Measurements from ENCODE around the gene ZNF407. TPM values are rescaled to one million over a fixed set of nuclear protein-coding genes. Genes with fewer than 3 reads are reported as not detected.
A peak's percentile ranks its signal among the peaks of the same experiment; 100 is the strongest.

ZNF407 gene
- total RNA-seq, 5 donors from 2014 or later (not counting 1 experiment from before 2014, with no cell fraction given): 22.9 to 37.4 (median 24.4) TPM

DNA sequence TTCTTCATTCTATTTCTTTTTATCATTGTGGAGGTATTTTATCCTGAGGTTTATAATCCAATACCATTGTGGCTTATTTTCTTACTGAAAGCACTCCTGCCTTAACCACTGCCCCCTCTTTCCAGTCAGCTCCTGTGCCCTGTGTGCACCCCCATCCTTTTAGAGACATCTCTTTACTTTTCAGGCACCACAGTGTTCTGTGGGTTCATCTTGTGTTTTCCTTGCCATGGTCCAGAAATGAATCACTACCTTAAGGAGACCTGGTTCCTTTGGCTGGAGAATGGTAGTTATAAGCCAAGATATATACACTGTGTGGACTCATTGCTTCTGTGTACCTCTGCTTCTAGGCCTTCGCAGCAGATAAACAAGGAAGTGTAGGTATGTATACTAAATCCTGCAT is 332.9 kb downstream of the ZNF407 start:
- H3K36me3 ChIP-seq (ENCODE audit: control insufficient read depth in 2 of 2, extremely low read depth in 1 of 2, insufficient read depth in 1 of 2, low read length in 1 of 2): peaks cover 0 to 3% of the 10 kb centered on the region in 2 donors
- H3K27ac Mint-ChIP-seq: no peak overlapping the region
- H3K9me3 Mint-ChIP-seq: no peaks in the 10 kb centered on the region
- H3K4me1 ChIP-seq (ENCODE audit: control insufficient read depth in 1 of 2, extremely low read depth in 1 of 2, insufficient read depth in 2 of 2, low read length in 2 of 2): no peaks in the 10 kb centered on the region
- no peaks in the 10 kb centered on the region for H3K4me1 Mint-ChIP-seq
- H3K27me3 ChIP-seq (replicated peaks in 1 of 2; ENCODE audit: control insufficient read depth in 2 of 2, extremely low read depth in 1 of 2, insufficient read depth in 2 of 2, low read length in 1 of 2): no peaks in the 10 kb centered on the region
- DNase-seq: no peak
- CTCF ChIA-PET: no interaction called here
- H3K9me3 ChIP-seq: no peaks in the 10 kb centered on the region
- H3K4me3 ChIP-seq (ENCODE audit: control insufficient read depth in 1 of 2, extremely low read depth in 1 of 2, low read length in 1 of 2): no peak overlapping the region
- no peaks in the 10 kb centered on the region for H3K27me3 Mint-ChIP-seq
- H3K27ac ChIP-seq (ENCODE audit: low read length): no peak overlapping the region
- no CpG with 5 or more reads among the region's 1 CpG for WGBS (ENCODE audit: insufficient coverage)
- POLR2A ChIA-PET: no interaction called here
- H3K4me3 Mint-ChIP-seq: no peak overlapping the region
- peaks cover 46% of the 10 kb centered on the region for H3K36me3 Mint-ChIP-seq
- ATAC-seq (replicated peaks in 1 of 4): no peak

DNA sequence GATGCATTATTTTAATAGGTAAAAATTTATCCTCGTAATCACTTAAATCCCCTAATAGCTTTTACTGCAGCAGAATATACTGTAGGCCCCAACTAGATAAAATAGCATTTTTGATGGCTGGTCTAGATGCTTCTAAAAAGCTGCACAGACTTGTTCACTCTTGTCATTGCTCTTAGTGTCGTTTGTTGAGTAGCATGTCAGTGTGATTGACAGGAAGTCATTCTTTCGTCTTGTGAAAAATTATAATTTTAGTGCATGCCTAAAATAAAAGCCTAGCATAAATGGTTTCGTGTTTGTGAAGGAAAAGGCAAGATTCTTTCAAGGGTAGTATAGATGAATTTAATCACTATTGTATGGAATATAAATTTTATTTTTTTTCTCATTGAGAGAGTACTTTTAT is 336.3 kb downstream of the ZNF407 start:
- no peaks in the 10 kb centered on the region for H3K27me3 Mint-ChIP-seq
- 90% methylated on average over 2 of the region's 4 CpGs for WGBS (ENCODE audit: insufficient coverage)
- no peak overlapping the region for H3K4me3 Mint-ChIP-seq
- H3K36me3 Mint-ChIP-seq: peaks cover 41% of the 10 kb centered on the region
- H3K9me3 Mint-ChIP-seq: no peaks in the 10 kb centered on the region
- no peaks in the 10 kb centered on the region for H3K27me3 ChIP-seq (replicated peaks in 1 of 2; ENCODE audit: control insufficient read depth in 2 of 2, extremely low read depth in 1 of 2, insufficient read depth in 2 of 2, low read length in 1 of 2)
- ChIA-PET CTCF (no interaction called here), POLR2A (no interaction called here)
- H3K4me1 ChIP-seq (ENCODE audit: control insufficient read depth in 1 of 2, extremely low read depth in 1 of 2, insufficient read depth in 2 of 2, low read length in 2 of 2): no peaks in the 10 kb centered on the region
- H3K36me3 ChIP-seq (ENCODE audit: control insufficient read depth in 2 of 2, extremely low read depth in 1 of 2, insufficient read depth in 1 of 2, low read length in 1 of 2): peaks cover 0 to 3% of the 10 kb centered on the region in 2 donors
- H3K9me3 ChIP-seq: no peaks in the 10 kb centered on the region
- H3K4me1 Mint-ChIP-seq: no peaks in the 10 kb centered on the region
- DNase-seq (no peak), ATAC-seq (replicated peaks in 1 of 4) (no peak)
- no peak overlapping the region for H3K27ac ChIP-seq (ENCODE audit: low read length)
- H3K4me3 ChIP-seq (ENCODE audit: control insufficient read depth in 1 of 2, extremely low read depth in 1 of 2, low read length in 1 of 2): no peak overlapping the region
- H3K27ac Mint-ChIP-seq: no peak overlapping the region

DNA sequence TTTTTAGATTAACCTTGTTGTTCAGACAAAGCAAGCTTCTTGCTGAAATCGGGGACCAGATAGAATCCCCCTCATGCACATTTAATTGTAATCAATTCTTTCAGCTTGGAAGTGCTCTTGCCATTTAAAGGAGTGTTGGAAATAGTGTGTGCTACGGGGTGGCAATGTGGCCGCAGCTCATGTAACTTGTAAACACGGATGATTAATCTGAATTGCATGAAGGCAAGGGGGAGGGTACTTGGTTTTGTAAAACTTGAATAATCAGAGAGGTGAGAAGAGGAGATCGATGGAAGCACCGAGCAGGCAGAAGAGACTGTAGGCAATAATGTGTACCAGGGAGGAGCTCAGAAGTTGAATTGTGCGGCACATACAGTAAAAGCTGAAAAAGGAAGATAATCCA is 337.8 kb downstream of the ZNF407 start:
- Histone ChIP-seq H3K27ac (ENCODE audit: low read length) (no peak overlapping the region), H3K9me3 (no peaks in the 10 kb centered on the region), H3K27me3 (replicated peaks in 1 of 2; ENCODE audit: control insufficient read depth in 2 of 2, extremely low read depth in 1 of 2, insufficient read depth in 2 of 2, low read length in 1 of 2) (no peaks in the 10 kb centered on the region), H3K4me1 (ENCODE audit: control insufficient read depth in 1 of 2, extremely low read depth in 1 of 2, insufficient read depth in 2 of 2, low read length in 2 of 2) (no peaks in the 10 kb centered on the region), H3K36me3 (ENCODE audit: control insufficient read depth in 2 of 2, extremely low read depth in 1 of 2, insufficient read depth in 1 of 2, low read length in 1 of 2) (peaks cover 0 to 3% of the 10 kb centered on the region in 2 donors), H3K4me3 (ENCODE audit: control insufficient read depth in 1 of 2, extremely low read depth in 1 of 2, low read length in 1 of 2) (no peak overlapping the region)
- CTCF ChIA-PET: interaction anchor here (0.5 to 1.0 kb wide), 2 partner anchors 10 to 21 kb away, joined by 3 read pairs; no protein-coding TSS in a partner anchor
- no peak overlapping the region for H3K4me3 Mint-ChIP-seq
- POLR2A ChIA-PET: no interaction called here
- ATAC-seq (replicated peaks in 1 of 4) (no peak), DNase-seq (no peak)
- H3K4me1 Mint-ChIP-seq: peaks cover 0 to 3% (median 0%) of the 10 kb centered on the region in 3 donors
- H3K27me3 Mint-ChIP-seq: no peaks in the 10 kb centered on the region
- no peaks in the 10 kb centered on the region for H3K9me3 Mint-ChIP-seq
- 96% methylated on average over 5 of the region's 7 CpGs for WGBS (ENCODE audit: insufficient coverage)
- peaks cover 38% of the 10 kb centered on the region for H3K36me3 Mint-ChIP-seq
- H3K27ac Mint-ChIP-seq: no peak overlapping the region

DNA sequence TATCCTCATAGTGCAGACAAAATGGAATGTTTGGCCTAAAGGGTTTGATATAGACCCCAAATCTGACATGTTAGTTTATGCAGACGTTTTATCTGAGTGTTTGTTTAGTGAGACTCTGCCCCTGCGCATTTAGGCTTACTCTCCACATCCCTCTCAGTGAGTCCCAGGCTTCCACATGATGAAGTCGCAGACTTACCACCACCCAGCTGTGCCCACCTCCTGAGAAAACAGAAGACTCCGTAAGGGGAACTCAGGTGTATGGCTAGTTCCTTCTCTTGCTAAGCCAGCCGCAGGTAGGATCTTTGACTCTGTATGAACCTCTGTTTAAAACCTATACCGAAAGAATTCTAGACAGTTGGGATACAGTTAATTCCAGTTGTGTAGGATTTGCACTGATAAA is 338.7 kb downstream of the ZNF407 start:
- Mint-ChIP-seq H3K27ac (no peak overlapping the region), H3K9me3 (no peaks in the 10 kb centered on the region), H3K4me1 (peaks cover 4 to 8% (median 7%) of the 10 kb centered on the region in 3 donors), H3K36me3 (peaks cover 32% of the 10 kb centered on the region), H3K27me3 (no peaks in the 10 kb centered on the region), H3K4me3 (no peak overlapping the region)
- ATAC-seq (replicated peaks in 1 of 4) (no peak), DNase-seq (no peak)
- POLR2A ChIA-PET: no interaction called here
- CTCF ChIA-PET: no interaction called here
- Histone ChIP-seq H3K27ac (ENCODE audit: low read length) (no peak overlapping the region), H3K36me3 (ENCODE audit: control insufficient read depth in 2 of 2, extremely low read depth in 1 of 2, insufficient read depth in 1 of 2, low read length in 1 of 2) (peaks cover 0 to 3% of the 10 kb centered on the region in 2 donors), H3K27me3 (replicated peaks in 1 of 2; ENCODE audit: control insufficient read depth in 2 of 2, extremely low read depth in 1 of 2, insufficient read depth in 2 of 2, low read length in 1 of 2) (no peaks in the 10 kb centered on the region), H3K9me3 (no peaks in the 10 kb centered on the region), H3K4me3 (ENCODE audit: control insufficient read depth in 1 of 2, extremely low read depth in 1 of 2, low read length in 1 of 2) (no peak overlapping the region), H3K4me1 (ENCODE audit: control insufficient read depth in 1 of 2, extremely low read depth in 1 of 2, insufficient read depth in 2 of 2, low read length in 2 of 2) (no peaks in the 10 kb centered on the region)
- whole genome bisulfite sequencing (ENCODE audit: insufficient coverage): 88% methylated on average over 3 of the region's 6 CpGs

DNA sequence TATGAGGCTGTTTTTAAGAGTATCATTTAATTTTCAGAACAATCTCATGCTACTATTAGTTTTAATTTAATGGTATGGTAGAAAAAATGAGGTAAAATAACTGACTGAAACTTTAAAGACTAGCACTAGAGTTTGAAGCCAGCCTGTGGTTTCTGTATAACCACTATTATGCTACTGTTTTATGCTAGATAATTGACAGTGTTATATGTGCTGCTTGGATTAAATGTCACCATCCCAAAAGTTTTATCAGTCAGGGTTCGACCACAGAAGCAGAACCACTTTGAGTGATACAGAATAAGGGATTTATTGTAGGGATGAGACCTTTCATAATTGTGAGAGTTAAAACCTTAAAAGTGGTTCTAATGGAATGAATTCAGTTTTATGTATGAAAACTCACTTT is 339.6 kb downstream of the ZNF407 start:
- Mint-ChIP-seq H3K36me3 (peaks cover 26% of the 10 kb centered on the region), H3K4me1 (peaks cover 13 to 17% (median 15%) of the 10 kb centered on the region in 3 donors), H3K27me3 (no peaks in the 10 kb centered on the region), H3K27ac (no peak overlapping the region), H3K9me3 (no peaks in the 10 kb centered on the region), H3K4me3 (no peak overlapping the region)
- no peak for DNase-seq
- Histone ChIP-seq H3K4me3 (ENCODE audit: control insufficient read depth in 1 of 2, extremely low read depth in 1 of 2, low read length in 1 of 2) (no peak overlapping the region), H3K4me1 (ENCODE audit: control insufficient read depth in 1 of 2, extremely low read depth in 1 of 2, insufficient read depth in 2 of 2, low read length in 2 of 2) (peaks cover 0 to 2% of the 10 kb centered on the region in 2 experiments), H3K27ac (ENCODE audit: low read length) (no peak overlapping the region), H3K9me3 (no peaks in the 10 kb centered on the region), H3K36me3 (ENCODE audit: control insufficient read depth in 2 of 2, extremely low read depth in 1 of 2, insufficient read depth in 1 of 2, low read length in 1 of 2) (peaks cover 0 to 3% of the 10 kb centered on the region in 2 donors), H3K27me3 (replicated peaks in 1 of 2; ENCODE audit: control insufficient read depth in 2 of 2, extremely low read depth in 1 of 2, insufficient read depth in 2 of 2, low read length in 1 of 2) (no peaks in the 10 kb centered on the region)
- CTCF ChIA-PET: no interaction called here
- ATAC-seq (replicated peaks in 1 of 4): no peak
- POLR2A ChIA-PET: no interaction called here
- WGBS (ENCODE audit: insufficient coverage): no CpG with 5 or more reads among the region's 1 CpG

DNA sequence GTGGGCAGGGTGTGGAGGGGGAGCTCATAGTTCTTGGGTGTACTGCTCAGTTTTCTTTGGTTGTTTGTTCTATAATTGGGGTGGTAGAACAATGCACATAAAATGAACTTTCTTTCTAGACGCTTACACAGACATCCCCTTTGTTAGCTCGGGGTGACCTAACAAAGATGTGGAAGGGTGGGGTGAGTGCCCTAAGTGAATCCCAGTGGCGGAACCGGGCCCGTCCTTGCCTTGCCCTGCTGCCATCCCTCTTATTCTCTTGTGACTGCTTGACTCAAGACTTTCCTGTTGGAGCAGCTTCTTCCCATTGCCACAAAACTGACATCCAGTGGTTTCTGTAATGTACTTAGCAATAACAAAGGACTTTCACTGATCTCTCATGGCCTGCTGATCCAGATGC is 343.2 kb downstream of the ZNF407 start:
- H3K4me3 Mint-ChIP-seq: no peak overlapping the region
- H3K9me3 Mint-ChIP-seq: no peaks in the 10 kb centered on the region
- H3K36me3 Mint-ChIP-seq: peaks cover 16% of the 10 kb centered on the region
- Histone ChIP-seq H3K27ac (ENCODE audit: low read length) (no peak overlapping the region), H3K4me3 (ENCODE audit: control insufficient read depth in 1 of 2, extremely low read depth in 1 of 2, low read length in 1 of 2) (no peak overlapping the region), H3K27me3 (replicated peaks in 1 of 2; ENCODE audit: control insufficient read depth in 2 of 2, extremely low read depth in 1 of 2, insufficient read depth in 2 of 2, low read length in 1 of 2) (no peaks in the 10 kb centered on the region), H3K4me1 (ENCODE audit: control insufficient read depth in 1 of 2, extremely low read depth in 1 of 2, insufficient read depth in 2 of 2, low read length in 2 of 2) (peaks cover 6% of the 10 kb centered on the region in 2 experiments), H3K9me3 (no peaks in the 10 kb centered on the region), H3K36me3 (ENCODE audit: control insufficient read depth in 2 of 2, extremely low read depth in 1 of 2, insufficient read depth in 1 of 2, low read length in 1 of 2) (no peaks in the 10 kb centered on the region)
- ATAC-seq (replicated peaks in 1 of 4) (no peak), DNase-seq (no peak)
- no CpG with 5 or more reads among the region's 5 CpGs for WGBS (ENCODE audit: insufficient coverage)
- peak overlapping the region in 1 of 2 donors; percentile 49 for H3K27ac Mint-ChIP-seq
- H3K4me1 Mint-ChIP-seq: peaks cover 18 to 26% (median 24%) of the 10 kb centered on the region in 3 donors
- CTCF ChIA-PET: no interaction called here
- POLR2A ChIA-PET: no interaction called here
- no peaks in the 10 kb centered on the region for H3K27me3 Mint-ChIP-seq
